ENCODE data around the gene FOXO6. TPM values are rescaled to one million over a fixed set of nuclear protein-coding genes. Genes with fewer than 3 reads are reported as not detected.

Gene FOXO6
- total and polyA plus RNA-seq, 9 of the 15 experiments (the other 6 are each of a cell fraction or from before 2014, with no cell fraction given): 0.04 to 0.31 (median 0.12) TPM; not detected in 5

- Histone ChIP-seq H2AFZ (ENCODE audit: low read depth, low read length) (peak overlapping the region; percentile 43), H3K4me2 (ENCODE audit: insufficient read depth, low read length) (peak overlapping the region; percentile 10), H3K79me2 (ENCODE audit: control insufficient read depth, insufficient read depth, low read length) (no peaks in the 10 kb centered on the region), H3K9me1 (ENCODE audit: control insufficient read depth, insufficient read depth, low read length) (no peaks in the 10 kb centered on the region), H3K36me3 (ENCODE audit: control insufficient read depth, insufficient read depth, low read length) (no peaks in the 10 kb centered on the region), H3K9ac (ENCODE audit: insufficient read depth in 1 of 2, low read depth in 2 of 2, low read length in 2 of 2) (no peak overlapping the region), H3K4me3 (no peak overlapping the region), H3K27me3 (ENCODE audit: control insufficient read depth in 2 of 2, insufficient read depth in 2 of 2, low read length in 2 of 2) (peaks cover 0 to 21% of the 10 kb centered on the region in 2 experiments; a peak in 3 of 5 replicates), H3K9me3 (replicated peaks; ENCODE audit: control insufficient read depth, insufficient read depth, low read depth, low read length) (no peaks in the 10 kb centered on the region; the same call in 1 of the 2 replicates), H4K20me1 (replicated peaks; ENCODE audit: control insufficient read depth, insufficient read depth, low read length) (no peaks in the 10 kb centered on the region), H3K27ac (ENCODE audit: extremely low read depth, low read depth, low read length) (no peak overlapping the region), H3K4me1 (replicated peaks in 1 of 2; ENCODE audit: control insufficient read depth in 2 of 2, insufficient read depth in 2 of 2, low read length in 2 of 2) (peaks cover 0 to 6% of the 10 kb centered on the region in 2 experiments; a peak in 4 of 5 replicates)
- WGBS (ENCODE audit: insufficient coverage, low coverage, missing lambda C conversion rate): 22% methylated on average over 1 of the region's 1 CpG
- FAIRE-seq: no peak
- ChIA-PET CTCF (ENCODE audit: low intra/inter-chr PET ratio) (interaction anchor here (0.7 kb wide), 1 partner anchor 9 kb away, joined by 3 read pairs; no protein-coding TSS in a partner anchor), POLR2A (interaction anchor here (0.7 to 1.2 kb wide), 4 partner anchors 8 to 27 kb away, joined by 3 to 5 read pairs (median 4); no protein-coding TSS in a partner anchor)
- no peak for DNase-seq (ENCODE audit: extremely low read depth in 1 of 4, low spot score in 3 of 4)
- no TSS peak for BruUV-seq (replicated peaks)
- intact Hi-C loops (cut with micrococcal nuclease) (no loop called here), in situ Hi-C loops (cut with MboI) (no loop called here)
- no peak for ATAC-seq
- TF ChIP-seq, protein P1, sequence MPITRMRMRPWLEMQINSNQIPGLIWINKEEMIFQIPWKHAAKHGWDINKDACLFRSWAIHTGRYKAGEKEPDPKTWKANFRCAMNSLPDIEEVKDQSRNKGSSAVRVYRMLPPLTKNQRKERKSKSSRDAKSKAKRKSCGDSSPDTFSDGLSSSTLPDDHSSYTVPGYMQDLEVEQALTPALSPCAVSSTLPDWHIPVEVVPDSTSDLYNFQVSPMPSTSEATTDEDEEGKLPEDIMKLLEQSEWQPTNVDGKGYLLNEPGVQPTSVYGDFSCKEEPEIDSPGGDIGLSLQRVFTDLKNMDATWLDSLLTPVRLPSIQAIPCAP (CRISPR knock-in tag; IDR thresholded peaks at IDR 0.05; ENCODE audit: borderline replicate concordance): no peak
- peak; percentile 79; the same call in 1 of the 2 replicates for TF ChIP-seq SMARCA5 (IDR thresholded peaks at IDR 0.05)
- peak; percentile 77 for TF ChIP-seq ZFP36 (IDR thresholded peaks at IDR 0.05; ENCODE audit: low read depth, low read length, partially characterized antibody)
- peak; percentile 47 to 51; a peak in 3 of 4 replicates for TF ChIP-seq KDM1A (IDR thresholded peaks at IDR 0.05)
- TF ChIP-seq, protein P2, sequence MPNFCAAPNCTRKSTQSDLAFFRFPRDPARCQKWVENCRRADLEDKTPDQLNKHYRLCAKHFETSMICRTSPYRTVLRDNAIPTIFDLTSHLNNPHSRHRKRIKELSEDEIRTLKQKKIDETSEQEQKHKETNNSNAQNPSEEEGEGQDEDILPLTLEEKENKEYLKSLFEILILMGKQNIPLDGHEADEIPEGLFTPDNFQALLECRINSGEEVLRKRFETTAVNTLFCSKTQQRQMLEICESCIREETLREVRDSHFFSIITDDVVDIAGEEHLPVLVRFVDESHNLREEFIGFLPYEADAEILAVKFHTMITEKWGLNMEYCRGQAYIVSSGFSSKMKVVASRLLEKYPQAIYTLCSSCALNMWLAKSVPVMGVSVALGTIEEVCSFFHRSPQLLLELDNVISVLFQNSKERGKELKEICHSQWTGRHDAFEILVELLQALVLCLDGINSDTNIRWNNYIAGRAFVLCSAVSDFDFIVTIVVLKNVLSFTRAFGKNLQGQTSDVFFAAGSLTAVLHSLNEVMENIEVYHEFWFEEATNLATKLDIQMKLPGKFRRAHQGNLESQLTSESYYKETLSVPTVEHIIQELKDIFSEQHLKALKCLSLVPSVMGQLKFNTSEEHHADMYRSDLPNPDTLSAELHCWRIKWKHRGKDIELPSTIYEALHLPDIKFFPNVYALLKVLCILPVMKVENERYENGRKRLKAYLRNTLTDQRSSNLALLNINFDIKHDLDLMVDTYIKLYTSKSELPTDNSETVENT (CRISPR knock-in tag; IDR thresholded peaks at IDR 0.05): no peak
- no peak for TF ChIP-seq ZNF3 (CRISPR knock-in tag; IDR thresholded peaks at IDR 0.05)
- TF ChIP-seq HMGXB4 (CRISPR knock-in tag; IDR thresholded peaks at IDR 0.05): no peak
- no peak for TF ChIP-seq STAT5B (CRISPR knock-in tag; IDR thresholded peaks at IDR 0.05)
- peak; percentile 66; the same call in 1 of the 2 replicates for TF ChIP-seq BCOR (IDR thresholded peaks at IDR 0.05)
- no peak for TF ChIP-seq MEF2A (IDR thresholded peaks at IDR 0.05; ENCODE audit: control insufficient read depth, low read depth, low read length)
- peak; percentile 41; the same call in 1 of the 2 replicates for TF ChIP-seq ADNP (tag; IDR thresholded peaks at IDR 0.05)
- TF ChIP-seq COPS2 (conservative IDR thresholded peaks at IDR 0.05): no peak
- TF ChIP-seq TAF7 (tag; IDR thresholded peaks at IDR 0.05): no peak
- TF ChIP-seq MED1 (CRISPR knock-in tag; IDR thresholded peaks at IDR 0.05; ENCODE audit: borderline replicate concordance): no peak
- no peak for TF ChIP-seq ATF4 (CRISPR knock-in tag; IDR thresholded peaks at IDR 0.05)
- no peak for TF ChIP-seq HMG20B (CRISPR knock-in tag; IDR thresholded peaks at IDR 0.05)
These were observed 29.7 kb upstream of the FOXO6 start for GRCh38 chr1:41331546-41331917.

Data from K562 (cell line).